ENCODE results near the gene ZFHX3. TPM values are rescaled to one million over a fixed set of nuclear protein-coding genes. Genes with fewer than 3 reads are reported as not detected.

ZFHX3 gene
- total and polyA plus RNA-seq, 2 donors (not counting 1 experiment from before 2014, with no cell fraction given) = 4.7 to 7.3 TPM

- Histone ChIP-seq H4K20me1 (ENCODE audit: control insufficient read depth, extremely low read depth, insufficient read depth, low read length) (no peaks in the 10 kb centered on the region), H3K4me3 (replicated peaks in 1 of 4; ENCODE audit: control extremely low read depth in 1 of 4, insufficient read depth in 1 of 4, low read depth in 3 of 4, low read length in 4 of 4) (no peak overlapping the region), H3K27me3 (ENCODE audit: control insufficient read depth, insufficient read depth, low read length) (no peaks in the 10 kb centered on the region), H3K4me1 (ENCODE audit: control insufficient read depth, extremely low read depth, insufficient read depth, low read length) (peaks cover 8% of the 10 kb centered on the region), H3K36me3 (ENCODE audit: control insufficient read depth, insufficient read depth, low read length) (peaks cover 24% of the 10 kb centered on the region), H3K27ac (ENCODE audit: insufficient read depth, low read length) (no peak overlapping the region), H3K9me3 (ENCODE audit: control insufficient read depth, insufficient read depth, low read depth, low read length) (no peaks in the 10 kb centered on the region), H2AFZ (ENCODE audit: low read length) (no peak overlapping the region), H3K4me2 (ENCODE audit: extremely low read depth, insufficient read depth, low read length) (no peak overlapping the region), H3K79me2 (ENCODE audit: control insufficient read depth, insufficient read depth, low read length) (peaks cover 39% of the 10 kb centered on the region), H3K9ac (ENCODE audit: insufficient read depth, low read length) (no peak overlapping the region)
- TF ChIP-seq EZH2 (IDR thresholded peaks at IDR 0.05; ENCODE audit: low read length, missing control alignments) = no peak
- TF ChIP-seq CTCF (conservative IDR thresholded peaks at IDR 0.05 in 1 of 2, IDR thresholded peaks at IDR 0.05 in 1 of 2; ENCODE audit: low read depth in 1 of 2, low read length in 2 of 2) = no peak
- DNase-seq (ENCODE audit: low read depth in 2 of 2) = no peak
Observed at GRCh38 chr16:72956124-72957064, 91.5 kb downstream of the ZFHX3 start.

- DNase-seq (ENCODE audit: low read depth in 2 of 2) = peak; percentile 37 to 94
- peak overlapping the region; percentile 76 for H3K4me2 ChIP-seq (ENCODE audit: extremely low read depth, insufficient read depth, low read length)
Observed at GRCh38 chr16:72952811-72953271, 95.1 kb downstream of the ZFHX3 start.

More at GRCh38 chr16:72952811-72953271, 95.1 kb downstream of the ZFHX3 start:
- Histone ChIP-seq H3K4me3 (replicated peaks in 1 of 4; ENCODE audit: control extremely low read depth in 1 of 4, insufficient read depth in 1 of 4, low read depth in 3 of 4, low read length in 4 of 4) (peak overlapping the region in 2 of 4 experiments; percentile 4), H3K9me3 (ENCODE audit: control insufficient read depth, insufficient read depth, low read depth, low read length) (no peaks in the 10 kb centered on the region), H4K20me1 (ENCODE audit: control insufficient read depth, extremely low read depth, insufficient read depth, low read length) (no peaks in the 10 kb centered on the region), H3K79me2 (ENCODE audit: control insufficient read depth, insufficient read depth, low read length) (peaks cover 45% of the 10 kb centered on the region), H2AFZ (ENCODE audit: low read length) (no peak overlapping the region), H3K9ac (ENCODE audit: insufficient read depth, low read length) (peak overlapping the region; percentile 20), H3K27ac (ENCODE audit: insufficient read depth, low read length) (peak overlapping the region; percentile 57), H3K27me3 (ENCODE audit: control insufficient read depth, insufficient read depth, low read length) (no peaks in the 10 kb centered on the region), H3K36me3 (ENCODE audit: control insufficient read depth, insufficient read depth, low read length) (peaks cover 14% of the 10 kb centered on the region), H3K4me1 (ENCODE audit: control insufficient read depth, extremely low read depth, insufficient read depth, low read length) (peaks cover 13% of the 10 kb centered on the region)
- TF ChIP-seq EZH2 (IDR thresholded peaks at IDR 0.05; ENCODE audit: low read length, missing control alignments) = no peak
- TF ChIP-seq CTCF (conservative IDR thresholded peaks at IDR 0.05 in 1 of 2, IDR thresholded peaks at IDR 0.05 in 1 of 2; ENCODE audit: low read depth in 1 of 2, low read length in 2 of 2) = no peak

Measured in fibroblast of lung (primary cell).